Fibroblast of the aortic adventitia (primary cell): ENCODE measurements around the gene MTG2. TPM values are rescaled to one million over a fixed set of nuclear protein-coding genes. Genes with fewer than 3 reads are reported as not detected.

Experiments
- DNase-seq: peaks from one replicate; pipeline ENCODE4 v3.0.0-alpha.2; 2010; ENCODE audit warnings: low read depth
- H3K4me3 ChIP-seq: 2 replicates; pipeline ENCODE4 v1.5.1; 2011; ENCODE audit warnings: low read depth, mild to moderate bottlenecking, control low read depth, low read length, moderate library complexity
- CTCF ChIP-seq: IDR thresholded peaks from 2 replicates; pipeline ENCODE4 v1.5.1; 2011; ENCODE audit warnings: mild to moderate bottlenecking, low read length, control low read depth, inconsistent platforms; ENCODE audit not compliant: insufficient read depth
- total RNA-seq: library from RNA; depleted of rRNA; stranded (reverse); fragments of >200 nt; gene quantifications from 2 replicates; pipeline ENCODE4 v1.2.3, GENCODE V29; 2012; ENCODE audit warnings: low replicate concordance

MTG2 gene
- total RNA-seq, 1 donor: 15.3 TPM

- no peak for DNase-seq
- TF ChIP-seq CTCF: no peak
- H3K4me3 ChIP-seq: no peak overlapping the region
These were observed 46.2 kb downstream of the MTG2 start for GRCh38 chr20:62228982-62229545.

DNA sequence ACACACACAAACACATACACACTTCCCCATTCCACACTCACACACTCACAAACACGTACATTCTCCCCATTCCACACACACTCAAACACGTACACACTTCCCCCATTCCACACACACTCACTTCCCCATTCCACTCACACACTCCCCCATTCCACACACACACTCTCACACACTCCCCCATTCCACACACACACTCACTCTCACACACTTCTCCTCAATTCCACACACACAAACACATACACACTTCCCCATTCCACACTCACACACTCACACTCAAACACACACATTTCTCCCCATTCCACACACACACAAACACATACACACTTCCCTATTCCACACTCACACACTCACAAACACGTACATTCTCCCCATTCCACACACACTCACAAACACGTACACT, 46.8 kb downstream of the MTG2 start:
- no peak for DNase-seq
- TF ChIP-seq CTCF: no peak
- no peak overlapping the region for H3K4me3 ChIP-seq

- no peak overlapping the region for H3K4me3 ChIP-seq
- DNase-seq: no peak
- TF ChIP-seq CTCF: no peak
These were observed 47.4 kb downstream of the MTG2 start for GRCh38 chr20:62230276-62230675.

DNA sequence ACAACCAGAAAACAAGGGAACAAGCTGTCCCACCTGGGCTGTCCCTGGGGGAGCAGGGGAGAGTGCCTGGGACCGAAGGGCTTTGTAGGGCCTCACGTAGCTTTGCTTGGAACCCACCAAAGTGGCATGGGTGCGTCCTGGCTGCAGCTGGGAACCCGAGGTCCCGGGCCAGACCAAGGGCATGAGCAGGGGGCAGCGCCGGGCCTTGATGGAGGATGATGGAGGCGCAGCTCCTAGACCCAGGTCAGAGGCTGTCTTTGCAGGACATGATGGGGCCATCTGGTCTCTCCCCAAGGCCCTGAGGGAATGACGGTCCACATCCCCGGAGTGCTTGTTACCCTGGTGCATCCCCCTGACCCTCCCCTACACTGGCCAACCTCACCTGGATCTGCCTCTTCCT, 47.9 kb downstream of the MTG2 start:
- TF ChIP-seq CTCF: no peak
- DNase-seq: no peak
- H3K4me3 ChIP-seq: no peak overlapping the region

DNA sequence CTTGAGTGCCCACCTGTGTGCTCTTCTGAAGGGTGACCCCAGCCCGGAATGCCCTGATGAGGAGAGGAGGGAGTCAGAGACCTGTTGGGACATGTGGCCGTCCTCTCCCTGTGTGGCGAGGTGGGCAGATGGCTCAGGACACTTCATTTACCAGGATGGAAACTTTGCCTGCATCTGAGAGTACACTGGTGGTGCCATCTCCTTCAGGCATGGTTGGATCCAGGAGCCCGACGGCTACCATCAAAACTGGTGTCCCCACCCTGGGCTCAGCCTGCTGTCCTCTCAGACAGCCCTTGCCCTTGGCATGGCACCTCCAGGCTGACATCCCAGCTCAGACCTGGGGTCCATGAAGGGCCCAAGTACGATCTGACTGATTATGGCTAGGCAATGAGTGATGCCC, 48.5 kb downstream of the MTG2 start:
- no peak for DNase-seq
- no peak overlapping the region for H3K4me3 ChIP-seq
- TF ChIP-seq CTCF: no peak

DNA sequence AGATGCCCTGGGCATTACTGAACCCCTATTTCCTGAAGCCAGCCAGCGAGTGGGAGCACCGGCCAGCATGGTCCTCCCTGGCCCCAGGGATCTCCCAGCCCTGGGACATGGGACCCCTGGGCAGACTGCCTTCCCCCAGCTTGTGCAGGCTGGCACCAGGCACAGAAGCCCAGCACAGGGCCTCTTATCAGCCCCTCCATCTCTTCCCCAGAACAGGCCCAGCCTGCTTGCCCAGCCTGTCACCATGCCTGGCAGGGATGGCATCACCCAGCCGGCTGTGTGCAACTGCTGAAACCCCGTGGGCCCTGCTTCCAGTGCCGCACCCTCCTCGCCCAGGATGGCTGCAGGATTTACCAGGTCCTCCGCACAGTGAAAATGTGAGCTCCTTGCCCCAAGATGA, 49.4 kb downstream of the MTG2 start:
- TF ChIP-seq CTCF: no peak
- no peak for DNase-seq
- H3K4me3 ChIP-seq: no peak overlapping the region

DNA sequence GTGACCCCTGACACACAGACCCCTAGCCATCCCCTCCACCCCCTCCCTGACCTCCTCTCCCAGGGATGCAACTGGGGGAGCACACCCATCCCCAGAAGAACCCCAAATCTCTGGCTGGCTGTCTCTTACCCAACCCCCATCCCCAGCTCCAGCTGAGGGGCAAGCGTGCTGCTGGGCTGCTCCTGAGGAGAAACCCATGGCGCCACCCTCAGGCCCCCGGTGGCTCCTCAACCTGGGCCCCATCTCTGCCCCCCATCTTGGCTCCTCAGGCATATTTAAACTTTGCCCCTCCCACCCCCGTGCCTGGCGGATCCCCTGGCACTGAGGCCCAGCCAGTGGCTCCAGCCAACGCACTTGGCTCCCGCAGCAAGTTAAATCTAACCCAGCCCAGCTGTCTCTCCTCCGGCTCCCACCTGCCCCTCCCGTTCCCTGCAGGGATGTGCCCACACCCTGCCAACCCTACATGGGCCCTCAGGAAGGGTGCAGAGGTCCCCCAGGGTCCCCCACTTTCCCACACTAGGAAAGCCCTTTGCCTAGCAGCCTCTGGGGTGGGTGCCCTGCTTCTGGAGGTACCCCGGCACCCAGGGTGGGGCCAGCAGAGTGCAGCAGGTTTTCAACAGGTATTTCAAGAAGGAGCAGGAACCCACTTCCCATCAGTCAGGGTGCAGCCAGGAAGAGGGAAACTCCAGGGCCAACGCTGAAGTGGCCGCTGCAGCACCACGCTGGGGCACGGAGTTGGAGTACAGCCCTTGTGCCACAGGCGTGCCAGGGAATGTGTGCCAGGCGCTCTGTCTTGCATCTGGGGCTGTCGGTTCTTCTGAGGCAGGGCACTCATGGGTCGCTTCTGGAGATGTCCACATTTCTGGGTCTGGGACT, 50.2 kb downstream of the MTG2 start:
- no peak for TF ChIP-seq CTCF
- no peak for DNase-seq
- no peak overlapping the region for H3K4me3 ChIP-seq
